M059J (cell line): Measurements from ENCODE around the gene RARRES1. TPM values are rescaled to one million over a fixed set of nuclear protein-coding genes. Genes with fewer than 3 reads are reported as not detected.

Experiments
- DNase-seq: peaks from one replicate; pipeline ENCODE4 v3.0.0-alpha.2; 2012; ENCODE audit warnings: low read depth
- total RNA-seq: library from RNA; depleted of rRNA; stranded (reverse); fragments of >200 nt; shearing (Covaris generic); gene quantifications from 2 replicates; pipeline ENCODE4 v1.2.3, GENCODE V29; 2014

The RARRES1 gene
- total RNA-seq, 1 experiment from 2014 or later = 3.7 TPM

- DNase-seq = no peak
Measured at GRCh38 chr3:158735296-158736033, 3.2 kb upstream of the RARRES1 start.

GRCh38 chr3:158733656-158734055, 1.4 kb upstream of the RARRES1 start:
- no peak for DNase-seq

DNA sequence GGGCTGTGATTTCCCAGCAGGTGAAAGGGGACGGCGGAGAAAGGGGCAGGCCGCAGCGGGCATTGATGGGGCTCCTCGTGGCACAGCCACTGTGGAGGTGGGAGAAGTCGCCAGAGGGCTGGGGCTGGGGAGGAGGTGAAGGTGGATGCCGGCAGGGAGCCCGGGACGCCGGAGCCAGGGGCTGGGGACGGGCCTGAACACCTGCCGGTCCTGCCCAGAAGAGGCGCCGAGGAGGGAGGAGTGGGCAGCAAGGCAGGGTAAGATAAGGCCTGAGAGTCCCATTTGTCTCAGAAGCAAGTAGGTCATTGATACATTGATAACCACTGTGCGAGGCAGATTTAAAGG, 571 bp upstream of the RARRES1 start:
- DNase-seq = no peak

DNA sequence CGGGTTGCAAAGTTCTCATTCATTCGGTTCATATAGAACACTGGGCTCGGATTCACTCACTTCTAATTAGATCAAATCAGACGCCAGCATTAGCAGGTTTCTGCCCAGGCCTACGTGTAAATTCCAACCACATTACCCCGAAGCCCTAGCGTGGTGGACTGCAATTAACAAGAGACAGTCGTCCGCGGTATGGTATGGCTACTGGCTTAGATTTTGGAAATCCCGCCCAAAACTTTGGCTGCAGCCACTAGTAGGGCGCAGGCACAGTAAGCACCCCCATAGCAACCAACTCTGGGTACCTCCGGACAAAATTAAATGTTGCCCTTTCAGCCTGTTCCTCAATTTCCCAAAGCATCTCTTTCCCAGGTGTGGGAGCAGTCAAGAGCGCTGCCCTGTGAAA, 771 bp downstream of the RARRES1 start:
- no peak for DNase-seq

- DNase-seq = no peak
Measured at GRCh38 chr3:158728851-158729250, 3.4 kb downstream of the RARRES1 start.

- DNase-seq = no peak
Measured at GRCh38 chr3:158728061-158728377, 4.2 kb downstream of the RARRES1 start.

DNA sequence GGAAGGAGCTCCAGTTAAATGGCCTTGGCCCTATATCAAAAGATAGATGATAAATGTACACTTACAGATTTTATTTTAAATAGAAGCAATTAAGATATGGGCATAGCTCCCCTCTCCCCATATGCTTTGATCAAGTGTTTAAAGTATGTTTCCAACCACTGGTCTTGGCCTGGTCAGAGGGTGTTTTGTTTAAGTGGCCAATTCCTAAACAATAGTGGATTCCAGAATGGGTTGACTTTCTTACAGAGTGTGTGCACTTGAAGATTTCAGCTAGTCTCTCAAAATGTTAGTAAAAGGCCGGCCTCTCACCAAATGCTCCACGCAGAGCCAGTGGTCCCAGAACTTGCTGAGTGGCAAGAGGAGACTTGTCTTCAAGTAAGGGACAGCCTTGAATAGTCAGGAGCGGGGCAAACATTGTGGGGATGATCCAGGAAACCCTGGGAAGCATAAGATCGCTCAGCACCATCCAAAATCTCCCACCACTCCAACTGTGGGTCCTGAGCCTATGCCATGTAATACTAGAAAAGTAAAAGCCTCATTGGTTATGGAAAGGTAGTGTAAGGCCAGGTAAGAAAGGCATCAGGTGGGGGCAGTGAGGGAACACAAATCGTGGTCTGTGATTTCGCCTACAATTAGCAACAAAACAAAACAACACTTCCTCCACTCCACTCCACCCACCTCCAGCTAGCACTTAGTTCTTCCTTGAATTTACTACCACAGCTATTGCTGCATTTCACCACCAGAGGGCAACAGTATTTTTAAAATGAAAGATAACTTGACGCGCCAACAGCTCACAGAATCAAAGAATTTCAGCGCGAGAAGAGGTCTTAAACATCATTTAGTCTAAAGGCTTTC, 4.8 kb downstream of the RARRES1 start:
- DNase-seq = peak; percentile 81

GRCh38 chr3:158725348-158726011, 6.8 kb downstream of the RARRES1 start:
- DNase-seq = peak; percentile 100

DNA sequence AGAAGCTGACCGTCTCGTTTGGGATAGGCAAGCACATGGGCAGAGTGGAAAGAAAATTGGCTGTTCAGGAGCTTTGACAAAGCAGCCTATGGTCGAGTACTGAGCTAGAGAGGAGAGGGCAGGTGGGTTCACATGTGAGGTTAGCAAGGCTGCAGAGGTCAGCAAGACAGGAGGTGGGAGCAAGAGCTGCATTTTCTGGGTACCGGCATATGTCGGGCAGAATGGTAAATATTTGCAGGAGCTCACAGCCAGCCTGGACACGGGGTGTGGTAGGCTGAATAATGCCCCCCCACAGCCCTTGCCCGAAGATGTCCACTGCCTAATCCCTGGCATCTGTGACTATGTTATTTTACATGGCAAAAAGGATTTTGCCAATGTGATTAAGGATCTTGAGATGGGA, 8.3 kb downstream of the RARRES1 start:
- DNase-seq = no peak

GRCh38 chr3:158722108-158722507, 10.1 kb downstream of the RARRES1 start:
- DNase-seq = no peak

DNA sequence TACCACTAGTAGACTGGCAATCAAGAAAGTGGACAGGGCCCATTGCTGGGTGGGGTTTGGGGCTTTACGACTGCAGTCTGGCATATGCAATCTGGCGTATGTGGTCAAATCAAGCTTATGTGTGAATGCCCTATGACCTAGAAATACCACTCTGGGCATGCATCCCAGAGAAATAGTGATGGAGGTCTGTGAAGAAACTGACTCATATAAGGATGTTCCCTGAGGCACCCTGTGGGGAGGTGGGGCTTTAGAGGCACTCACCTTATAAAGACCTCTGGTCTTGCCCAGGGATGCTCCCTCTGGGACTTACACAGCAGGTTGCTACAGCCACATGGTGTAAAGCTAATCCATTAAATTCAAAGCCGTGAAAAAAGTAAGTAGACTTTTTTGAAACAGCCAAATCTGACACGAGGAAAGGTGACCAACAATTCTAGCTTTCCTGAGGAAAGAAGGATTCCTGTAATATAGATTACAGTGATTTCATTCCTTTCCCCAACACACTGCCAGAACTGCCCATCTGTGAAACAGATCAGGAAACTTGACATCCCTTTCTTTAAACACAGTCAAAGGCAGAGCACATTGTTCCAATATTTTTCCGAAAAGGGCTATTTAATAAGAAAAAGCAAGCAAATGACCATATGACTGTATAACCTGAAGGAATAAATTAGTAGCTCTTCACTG, 13.6 kb downstream of the RARRES1 start:
- peak; percentile 100 for DNase-seq

GRCh38 chr3:158717576-158717975, 14.7 kb downstream of the RARRES1 start:
- DNase-seq = no peak

DNA sequence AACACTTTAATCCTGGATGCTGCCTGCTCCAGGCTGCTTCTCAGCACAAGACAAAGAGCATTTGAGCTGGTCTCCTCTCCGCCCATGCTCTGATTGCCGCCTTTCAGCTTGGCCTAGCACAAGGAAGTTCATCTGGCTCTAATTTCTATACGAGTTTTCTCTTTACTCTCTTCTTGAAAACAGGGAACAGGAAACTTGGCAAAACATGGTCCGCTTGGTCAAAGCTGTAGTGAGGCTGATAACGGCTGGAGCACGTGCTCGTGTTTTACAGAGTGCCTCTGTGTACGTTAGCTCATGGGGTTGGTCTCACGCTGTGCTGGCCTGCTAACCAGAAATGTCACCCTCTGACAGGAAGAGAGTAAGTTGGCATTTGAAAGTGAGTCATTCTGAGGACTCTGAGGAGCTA, 19.2 kb downstream of the RARRES1 start:
- DNase-seq = peak; percentile 69

- DNase-seq = no peak
Measured at GRCh38 chr3:158712443-158712842, 19.8 kb downstream of the RARRES1 start.

DNA sequence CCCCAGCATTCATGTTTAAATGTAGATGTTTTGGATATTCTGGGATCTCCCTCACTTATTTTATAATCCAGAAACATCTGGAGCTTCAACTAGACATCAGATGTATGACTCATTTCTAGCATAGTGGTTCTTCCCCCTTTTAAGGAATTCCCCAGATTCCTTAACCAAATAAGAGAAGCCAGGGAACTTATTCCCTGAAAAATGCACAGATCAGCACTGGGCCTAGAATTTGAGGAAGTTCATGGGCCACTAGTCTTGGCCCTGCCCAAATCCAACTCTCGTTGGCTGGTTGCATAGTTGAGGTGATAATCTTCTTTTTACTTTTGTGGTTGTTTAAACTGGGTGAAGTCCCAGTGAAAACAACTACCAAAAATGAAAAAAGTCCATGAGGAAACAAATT, 20.4 kb downstream of the RARRES1 start:
- DNase-seq = peak; percentile 85

GRCh38 chr3:158710601-158711000, 21.7 kb downstream of the RARRES1 start:
- DNase-seq = no peak

DNA sequence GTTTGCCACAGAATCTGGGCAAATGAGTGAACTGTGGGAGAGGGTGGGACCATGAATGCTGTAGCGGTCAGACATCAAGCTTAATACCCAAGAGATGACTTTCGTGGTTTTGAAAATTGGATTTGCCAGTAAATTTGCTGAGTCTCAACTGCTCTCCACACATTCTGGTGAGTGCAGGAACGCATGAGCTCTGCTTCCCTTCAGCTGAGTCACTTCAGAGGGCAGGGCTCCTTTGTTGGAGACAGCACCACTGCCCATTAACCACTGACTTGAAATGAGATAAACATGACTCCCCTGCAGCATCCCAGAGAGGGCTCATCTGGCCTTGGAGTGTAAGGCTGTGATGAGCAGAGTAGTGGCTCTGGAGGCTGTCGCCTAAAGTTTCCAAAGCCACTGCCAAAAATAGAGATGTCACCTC, 22.6 kb downstream of the RARRES1 start:
- DNase-seq = peak; percentile 100

DNA sequence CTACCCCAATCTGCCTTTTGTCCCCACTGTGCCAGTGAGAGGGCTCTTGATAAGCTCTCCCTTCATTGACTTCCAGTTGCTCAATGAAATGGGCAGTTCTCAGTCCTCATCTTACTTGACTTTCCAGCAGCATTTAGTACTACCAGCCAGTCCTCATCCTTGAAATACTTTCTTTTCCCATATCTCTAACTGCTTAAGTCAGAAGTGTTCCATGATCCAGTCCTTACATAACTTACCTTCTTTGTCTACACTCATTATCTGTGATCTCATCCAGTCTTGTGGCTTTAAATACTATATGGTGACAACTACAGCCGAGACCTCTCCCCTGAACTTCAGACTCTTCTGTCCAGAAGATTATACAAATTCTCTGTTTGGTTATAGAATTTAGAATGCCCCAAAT, 28.7 kb downstream of the RARRES1 start:
- DNase-seq = peak; percentile 56

GRCh38 chr3:158702815-158703481, 29.3 kb downstream of the RARRES1 start:
- peak; percentile 89 for DNase-seq

GRCh38 chr3:158701420-158702065, 30.7 kb downstream of the RARRES1 start:
- peak; percentile 90 for DNase-seq

GRCh38 chr3:158700559-158700958, 31.7 kb downstream of the RARRES1 start:
- DNase-seq = peak; percentile 42
